ENCODE measurements around the gene SLC13A3. TPM values are rescaled to one million over a fixed set of nuclear protein-coding genes. Genes with fewer than 3 reads are reported as not detected.

SLC13A3 gene
- total RNA-seq, 3 donors from 2014 or later = 1.3 to 2.9 (median 1.6) TPM

DNA sequence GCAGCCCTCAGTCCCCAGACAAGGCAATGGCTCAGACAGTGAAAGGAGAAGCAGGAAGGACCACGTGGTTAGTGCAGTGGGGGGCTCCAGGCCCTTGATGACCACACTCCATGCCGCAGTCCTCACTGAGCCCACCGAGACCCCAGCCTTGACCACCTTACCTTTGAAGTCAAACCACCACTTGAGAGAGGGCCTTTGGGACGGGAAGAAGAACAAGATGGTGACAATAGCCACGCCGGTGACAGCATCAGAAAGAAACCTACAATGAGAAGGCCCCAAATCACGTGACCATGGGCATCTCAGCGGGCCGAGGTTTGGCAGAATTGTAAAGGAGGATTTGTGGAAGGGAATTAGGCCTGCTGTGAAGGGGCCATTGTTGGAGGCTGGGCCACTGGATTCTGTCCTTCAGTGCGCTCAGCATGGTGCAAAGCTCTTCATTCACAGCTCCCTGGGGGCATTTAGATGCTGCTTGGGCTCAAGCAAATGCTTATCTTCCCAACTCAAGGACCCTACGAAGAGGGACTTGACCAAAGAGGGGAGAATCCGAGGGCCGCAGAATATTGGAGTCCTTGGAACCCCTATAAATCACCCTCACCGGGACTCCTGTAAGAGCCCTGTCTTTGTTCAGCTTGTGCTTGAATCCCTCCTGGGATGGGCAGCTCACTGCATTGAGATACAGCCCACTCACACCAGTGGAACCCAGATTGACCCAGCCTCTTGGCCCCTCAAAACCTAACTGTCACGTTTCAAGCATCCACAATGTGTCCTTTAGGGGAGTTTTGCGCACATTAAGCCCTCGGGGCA is 67.6 kb downstream of the SLC13A3 start:
- no peaks in the 10 kb centered on the region for H3K4me1 ChIP-seq
- no peaks in the 10 kb centered on the region for H3K27me3 ChIP-seq
- intact Hi-C loops (cut with DNase I; ENCODE audit: low total_unique reads) = no loop called here
- H3K27ac ChIP-seq = no peak overlapping the region
- H3K4me3 ChIP-seq = no peak overlapping the region
- TF ChIP-seq POLR2AphosphoS5 (IDR thresholded peaks at IDR 0.05) (no peak), POLR2A (IDR thresholded peaks at IDR 0.05) (no peak)
- TF ChIP-seq, protein P1, sequence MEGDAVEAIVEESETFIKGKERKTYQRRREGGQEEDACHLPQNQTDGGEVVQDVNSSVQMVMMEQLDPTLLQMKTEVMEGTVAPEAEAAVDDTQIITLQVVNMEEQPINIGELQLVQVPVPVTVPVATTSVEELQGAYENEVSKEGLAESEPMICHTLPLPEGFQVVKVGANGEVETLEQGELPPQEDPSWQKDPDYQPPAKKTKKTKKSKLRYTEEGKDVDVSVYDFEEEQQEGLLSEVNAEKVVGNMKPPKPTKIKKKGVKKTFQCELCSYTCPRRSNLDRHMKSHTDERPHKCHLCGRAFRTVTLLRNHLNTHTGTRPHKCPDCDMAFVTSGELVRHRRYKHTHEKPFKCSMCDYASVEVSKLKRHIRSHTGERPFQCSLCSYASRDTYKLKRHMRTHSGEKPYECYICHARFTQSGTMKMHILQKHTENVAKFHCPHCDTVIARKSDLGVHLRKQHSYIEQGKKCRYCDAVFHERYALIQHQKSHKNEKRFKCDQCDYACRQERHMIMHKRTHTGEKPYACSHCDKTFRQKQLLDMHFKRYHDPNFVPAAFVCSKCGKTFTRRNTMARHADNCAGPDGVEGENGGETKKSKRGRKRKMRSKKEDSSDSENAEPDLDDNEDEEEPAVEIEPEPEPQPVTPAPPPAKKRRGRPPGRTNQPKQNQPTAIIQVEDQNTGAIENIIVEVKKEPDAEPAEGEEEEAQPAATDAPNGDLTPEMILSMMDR (IDR thresholded peaks at IDR 0.05) = no peak
- H3K9me3 ChIP-seq = no peaks in the 10 kb centered on the region
- DNase-seq (ENCODE audit: low spot score in 2 of 2) = no peak
- no peaks in the 10 kb centered on the region for H3K36me3 ChIP-seq

DNA sequence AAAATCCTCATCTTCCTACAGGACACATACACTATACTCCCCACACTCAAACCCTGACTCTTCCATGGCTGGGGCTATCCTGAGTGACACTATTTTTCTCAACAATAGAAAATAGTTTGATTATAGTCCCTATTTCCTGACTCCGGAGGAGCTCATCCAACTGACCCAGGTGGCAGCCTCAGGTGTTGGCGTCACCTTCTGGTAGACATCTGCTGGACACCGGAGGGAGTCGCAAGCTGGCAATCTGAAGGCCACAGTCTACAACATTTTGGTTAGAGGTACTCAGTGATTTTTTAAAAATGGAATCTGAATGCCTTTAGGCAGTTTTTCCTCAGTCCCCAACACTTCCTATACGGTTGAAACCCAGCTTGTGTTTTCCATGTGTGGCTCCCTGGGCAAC is 68.6 kb downstream of the SLC13A3 start:
- no peaks in the 10 kb centered on the region for H3K4me1 ChIP-seq
- no peaks in the 10 kb centered on the region for H3K27me3 ChIP-seq
- no peaks in the 10 kb centered on the region for H3K9me3 ChIP-seq
- H3K27ac ChIP-seq = no peak overlapping the region
- no peaks in the 10 kb centered on the region for H3K36me3 ChIP-seq
- intact Hi-C loops (cut with DNase I; ENCODE audit: low total_unique reads) = no loop called here
- TF ChIP-seq, protein P1 (IDR thresholded peaks at IDR 0.05) = no peak
- no peak for TF ChIP-seq POLR2AphosphoS5 (IDR thresholded peaks at IDR 0.05)
- no peak for TF ChIP-seq POLR2A (IDR thresholded peaks at IDR 0.05)
- H3K4me3 ChIP-seq = no peak overlapping the region
- DNase-seq (ENCODE audit: low spot score in 2 of 2) = no peak

DNA sequence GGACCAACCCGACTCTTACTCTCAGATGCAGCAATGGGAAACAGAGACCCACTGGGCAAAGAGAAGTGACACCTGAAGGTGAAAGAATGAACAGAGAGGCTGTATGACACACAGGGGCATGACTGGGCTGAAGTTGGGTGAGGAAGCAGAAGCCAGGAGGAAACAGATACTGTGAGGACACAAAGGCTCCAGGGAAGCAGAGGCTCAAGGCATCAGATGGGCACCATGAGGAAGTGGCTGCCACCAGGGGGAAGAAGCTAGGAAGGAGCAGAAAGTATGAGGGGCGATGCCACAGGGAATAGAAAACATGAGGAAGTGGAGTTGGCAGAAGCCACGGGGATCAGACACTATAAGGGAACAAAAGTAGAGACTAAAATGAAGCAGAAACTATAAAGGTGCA is 69.9 kb downstream of the SLC13A3 start:
- intact Hi-C loops (cut with DNase I; ENCODE audit: low total_unique reads) = no loop called here

GRCh38 chr20:46580613-46581205 is 70.5 kb downstream of the SLC13A3 start:
- no peaks in the 10 kb centered on the region for H3K27me3 ChIP-seq
- H3K4me3 ChIP-seq = no peak overlapping the region
- no peaks in the 10 kb centered on the region for H3K36me3 ChIP-seq
- no peaks in the 10 kb centered on the region for H3K4me1 ChIP-seq
- DNase-seq (ENCODE audit: low spot score in 2 of 2) = no peak
- intact Hi-C loops (cut with DNase I; ENCODE audit: low total_unique reads) = no loop called here
- no peak overlapping the region for H3K27ac ChIP-seq
- no peak for TF ChIP-seq POLR2AphosphoS5 (IDR thresholded peaks at IDR 0.05)
- TF ChIP-seq, protein P1 (IDR thresholded peaks at IDR 0.05) = no peak
- TF ChIP-seq POLR2A (IDR thresholded peaks at IDR 0.05) = no peak
- no peaks in the 10 kb centered on the region for H3K9me3 ChIP-seq

More for the DNA sequence above, 69.9 kb downstream of the SLC13A3 start:
- Histone ChIP-seq H3K4me1 (no peaks in the 10 kb centered on the region), H3K27ac (no peak overlapping the region), H3K4me3 (no peak overlapping the region), H3K9me3 (no peaks in the 10 kb centered on the region), H3K36me3 (no peaks in the 10 kb centered on the region), H3K27me3 (no peaks in the 10 kb centered on the region)
- no peak for DNase-seq (ENCODE audit: low spot score in 2 of 2)
- TF ChIP-seq, protein P1 (IDR thresholded peaks at IDR 0.05) = no peak

- Histone ChIP-seq H3K4me3 (no peak overlapping the region), H3K9me3 (no peaks in the 10 kb centered on the region), H3K4me1 (no peaks in the 10 kb centered on the region), H3K27ac (no peak overlapping the region), H3K27me3 (no peaks in the 10 kb centered on the region), H3K36me3 (no peaks in the 10 kb centered on the region)
- no peak for DNase-seq (ENCODE audit: low spot score in 2 of 2)
- TF ChIP-seq POLR2AphosphoS5 (IDR thresholded peaks at IDR 0.05) (no peak), POLR2A (IDR thresholded peaks at IDR 0.05) (no peak)
- TF ChIP-seq, protein P1 (IDR thresholded peaks at IDR 0.05) = no peak
- intact Hi-C loops (cut with DNase I; ENCODE audit: low total_unique reads) = no loop called here
Observed at GRCh38 chr20:46578745-46579144, 72.5 kb downstream of the SLC13A3 start.
